ENCODE results near the gene ZNRF2.

ZNRF2 gene

GRCh38 chr7:30396389-30396788, 112.0 kb downstream of the ZNRF2 start:
- Histone ChIP-seq H3K4me1 (ENCODE audit: control insufficient read depth, low read depth, low read length) (peaks cover 4% of the 10 kb centered on the region), H3K4me3 (ENCODE audit: low read length) (no peak overlapping the region), H3K27me3 (ENCODE audit: control insufficient read depth, insufficient read depth, low read length) (no peaks in the 10 kb centered on the region), H3K9ac (ENCODE audit: low read length) (no peak overlapping the region), H3K27ac (ENCODE audit: low read length) (no peak overlapping the region), H3K36me3 (ENCODE audit: control insufficient read depth, low read depth, low read length) (no peaks in the 10 kb centered on the region), H3K9me3 (ENCODE audit: control insufficient read depth, low read depth, low read length) (no peaks in the 10 kb centered on the region)

GRCh38 chr7:30403477-30403876, 119.1 kb downstream of the ZNRF2 start:
- no peaks in the 10 kb centered on the region for H3K27me3 ChIP-seq (ENCODE audit: control insufficient read depth, insufficient read depth, low read length)
- no peak overlapping the region for H3K27ac ChIP-seq (ENCODE audit: low read length)
- no peaks in the 10 kb centered on the region for H3K9me3 ChIP-seq (ENCODE audit: control insufficient read depth, low read depth, low read length)
- no peak overlapping the region for H3K9ac ChIP-seq (ENCODE audit: low read length)
- H3K4me1 ChIP-seq (ENCODE audit: control insufficient read depth, low read depth, low read length): no peaks in the 10 kb centered on the region
- H3K4me3 ChIP-seq (ENCODE audit: low read length): no peak overlapping the region
- no peaks in the 10 kb centered on the region for H3K36me3 ChIP-seq (ENCODE audit: control insufficient read depth, low read depth, low read length)

GRCh38 chr7:30405179-30405578, 120.8 kb downstream of the ZNRF2 start:
- H3K4me1 ChIP-seq (ENCODE audit: control insufficient read depth, low read depth, low read length): no peaks in the 10 kb centered on the region
- no peak overlapping the region for H3K4me3 ChIP-seq (ENCODE audit: low read length)
- H3K9me3 ChIP-seq (ENCODE audit: control insufficient read depth, low read depth, low read length): no peaks in the 10 kb centered on the region
- H3K36me3 ChIP-seq (ENCODE audit: control insufficient read depth, low read depth, low read length): no peaks in the 10 kb centered on the region
- H3K9ac ChIP-seq (ENCODE audit: low read length): no peak overlapping the region
- no peaks in the 10 kb centered on the region for H3K27me3 ChIP-seq (ENCODE audit: control insufficient read depth, insufficient read depth, low read length)
- H3K27ac ChIP-seq (ENCODE audit: low read length): no peak overlapping the region

- H3K27me3 ChIP-seq (ENCODE audit: control insufficient read depth, insufficient read depth, low read length): no peaks in the 10 kb centered on the region
- no peaks in the 10 kb centered on the region for H3K9me3 ChIP-seq (ENCODE audit: control insufficient read depth, low read depth, low read length)
- H3K4me1 ChIP-seq (ENCODE audit: control insufficient read depth, low read depth, low read length): no peaks in the 10 kb centered on the region
- no peaks in the 10 kb centered on the region for H3K36me3 ChIP-seq (ENCODE audit: control insufficient read depth, low read depth, low read length)
- no peak overlapping the region for H3K4me3 ChIP-seq (ENCODE audit: low read length)
- no peak overlapping the region for H3K9ac ChIP-seq (ENCODE audit: low read length)
- H3K27ac ChIP-seq (ENCODE audit: low read length): no peak overlapping the region
Observed at GRCh38 chr7:30406664-30407425, 122.4 kb downstream of the ZNRF2 start.

GRCh38 chr7:30411173-30411572, 126.8 kb downstream of the ZNRF2 start:
- no peaks in the 10 kb centered on the region for H3K27me3 ChIP-seq (ENCODE audit: control insufficient read depth, insufficient read depth, low read length)
- H3K9ac ChIP-seq (ENCODE audit: low read length): no peak overlapping the region
- no peaks in the 10 kb centered on the region for H3K4me1 ChIP-seq (ENCODE audit: control insufficient read depth, low read depth, low read length)
- no peak overlapping the region for H3K4me3 ChIP-seq (ENCODE audit: low read length)
- H3K27ac ChIP-seq (ENCODE audit: low read length): no peak overlapping the region
- no peaks in the 10 kb centered on the region for H3K36me3 ChIP-seq (ENCODE audit: control insufficient read depth, low read depth, low read length)
- peaks cover 8% of the 10 kb centered on the region for H3K9me3 ChIP-seq (ENCODE audit: control insufficient read depth, low read depth, low read length)

- Histone ChIP-seq H3K27me3 (ENCODE audit: control insufficient read depth, insufficient read depth, low read length) (no peaks in the 10 kb centered on the region), H3K9ac (ENCODE audit: low read length) (no peak overlapping the region), H3K4me3 (ENCODE audit: low read length) (no peak overlapping the region), H3K9me3 (ENCODE audit: control insufficient read depth, low read depth, low read length) (peaks cover 8% of the 10 kb centered on the region), H3K27ac (ENCODE audit: low read length) (no peak overlapping the region), H3K36me3 (ENCODE audit: control insufficient read depth, low read depth, low read length) (no peaks in the 10 kb centered on the region), H3K4me1 (ENCODE audit: control insufficient read depth, low read depth, low read length) (no peaks in the 10 kb centered on the region)
Observed at GRCh38 chr7:30411897-30412296, 127.5 kb downstream of the ZNRF2 start.

- Histone ChIP-seq H3K27me3 (ENCODE audit: control insufficient read depth, insufficient read depth, low read length) (no peaks in the 10 kb centered on the region), H3K9me3 (ENCODE audit: control insufficient read depth, low read depth, low read length) (peaks cover 8% of the 10 kb centered on the region), H3K4me1 (ENCODE audit: control insufficient read depth, low read depth, low read length) (no peaks in the 10 kb centered on the region), H3K36me3 (ENCODE audit: control insufficient read depth, low read depth, low read length) (no peaks in the 10 kb centered on the region), H3K9ac (ENCODE audit: low read length) (no peak overlapping the region), H3K27ac (ENCODE audit: low read length) (no peak overlapping the region), H3K4me3 (ENCODE audit: low read length) (no peak overlapping the region)
Observed at GRCh38 chr7:30412782-30413504, 128.5 kb downstream of the ZNRF2 start.

GRCh38 chr7:30413864-30414263, 129.5 kb downstream of the ZNRF2 start:
- Histone ChIP-seq H3K9ac (ENCODE audit: low read length) (no peak overlapping the region), H3K27me3 (ENCODE audit: control insufficient read depth, insufficient read depth, low read length) (no peaks in the 10 kb centered on the region), H3K9me3 (ENCODE audit: control insufficient read depth, low read depth, low read length) (peaks cover 8% of the 10 kb centered on the region), H3K36me3 (ENCODE audit: control insufficient read depth, low read depth, low read length) (no peaks in the 10 kb centered on the region), H3K27ac (ENCODE audit: low read length) (no peak overlapping the region), H3K4me1 (ENCODE audit: control insufficient read depth, low read depth, low read length) (no peaks in the 10 kb centered on the region), H3K4me3 (ENCODE audit: low read length) (no peak overlapping the region)

Data from iPS-18a (cell line).